Upper lobe of left lung (tissue), 6 donors: Measurements from ENCODE around the gene PARP14. TPM values are rescaled to one million over a fixed set of nuclear protein-coding genes. Genes with fewer than 3 reads are reported as not detected.

Source experiments
- ATAC-seq, 2 donors: fragments of 200-7000 bp; cut with Tn5 transposase; one replicate each; pipeline ENCODE4 v1.9.1; 2022; ENCODE audit warnings: mild to moderate bottlenecking in 2 of 2, moderate library complexity in 2 of 2; ENCODE audit not compliant: low FRiP score in 2 of 2
- DNase-seq, 2 donors: peaks; one replicate each; pipeline ENCODE4 v3.0.0-alpha.2; 2019 to 2020
- H3K27ac ChIP-seq, 4 donors: fragments of 200-600 bp; sonication (generic); one replicate each; pipeline ENCODE4 v1.5.1; 2016 to 2019
- H3K27me3 ChIP-seq, 4 donors: fragments of 200-600 bp; sonication (generic); one replicate each; pipeline ENCODE4 v1.5.1; 2017 to 2019
- H3K36me3 ChIP-seq, 4 donors: fragments of 200-600 bp; sonication (generic); one replicate each; pipeline ENCODE4 v1.5.1; 2016 to 2019
- H3K4me1 ChIP-seq, 4 donors: fragments of 200-600 bp; sonication (generic); one replicate each; pipeline ENCODE4 v1.5.1; 2018 to 2019
- H3K4me3 ChIP-seq, 4 donors: fragments of 200-600 bp; sonication (generic); one replicate each; pipeline ENCODE4 v1.5.1; 2017 to 2019; ENCODE audit warnings: mild to moderate bottlenecking in 2 of 4, moderate library complexity in 1 of 4
- H3K9me3 ChIP-seq, 4 donors: fragments of 200-600 bp; sonication (generic); one replicate each; pipeline ENCODE4 v1.5.1; 2018 to 2019
- CTCF ChIP-seq, 6 experiments: fragments of 450-650 bp in 4 of 6; fragments of 200-600 bp in 2 of 6; sonication (generic) in 2 of 6; IDR thresholded peaks; one replicate each; pipeline ENCODE4 v1.5.1; 2016 to 2019; ENCODE audit warnings: antibody characterized with exemption in 6 of 6
- EP300 ChIP-seq, 4 donors: sonication (generic); formaldehyde crosslinking; IDR thresholded peaks; one replicate each; pipeline ENCODE4 v1.5.1; 2017; ENCODE audit warnings: antibody characterized with exemption in 4 of 4, control low read depth in 2 of 4
- POLR2A ChIP-seq, 4 donors: fragments of 450-650 bp; IDR thresholded peaks; one replicate each; pipeline ENCODE4 v1.5.1; 2016 to 2017; ENCODE audit warnings: antibody characterized with exemption in 4 of 4, mild to moderate bottlenecking in 2 of 4
- POLR2AphosphoS5 ChIP-seq, 2 donors: sonication (generic); formaldehyde crosslinking; IDR thresholded peaks; one replicate each; pipeline ENCODE4 v1.5.1; 2017; ENCODE audit warnings: antibody characterized with exemption in 2 of 2
- WGBS, 2 donors: methylation state at CpG; one replicate each; pipeline ENCODE4 v1.1.5; 2017 to 2018; 5-methylcytosine and 5-hydroxymethylcytosine counted together
- total RNA-seq, 6 donors: library from RNA; depleted of rRNA in 4 of 6; stranded (reverse); fragments of >200 nt in 4 of 6; gene quantifications; one replicate each; pipeline versions ENCODE4 v1.1.0 to v1.2.1, GENCODE V29; 2016 to 2021
- donor health status: DM: no; HTN: no; CAD: no; lungs with moderate emphysema.
- donor health status: DM: no; HTN: yes; CAD: no; lungs with severe emphysema.

PARP14 gene
- total RNA-seq, 6 donors from 2014 or later = 99.3 to 376 (median 182) TPM

GRCh38 chr3:122692674-122693073 lies 12.0 kb downstream of the PARP14 start:
- 71 to 78% methylated on average over 3 of the region's 3 CpGs for WGBS, 2 donors
- no peak for TF ChIP-seq POLR2AphosphoS5 (IDR thresholded peaks at IDR 0.05)
- no peak for TF ChIP-seq POLR2A (IDR thresholded peaks at IDR 0.05)
- TF ChIP-seq CTCF (IDR thresholded peaks at IDR 0.05) = no peak
- no peak for TF ChIP-seq EP300 (IDR thresholded peaks at IDR 0.05)
- H3K4me1 ChIP-seq = peaks cover 0 to 11% (median 3%) of the 10 kb centered on the region in 4 donors
- H3K27me3 ChIP-seq = no peaks in the 10 kb centered on the region
- DNase-seq = no peak
- no peak overlapping the region for H3K4me3 ChIP-seq
- peaks cover 0 to 38% (median 29%) of the 10 kb centered on the region in 4 donors for H3K36me3 ChIP-seq
- ATAC-seq = no peak
- no peaks in the 10 kb centered on the region for H3K9me3 ChIP-seq
- H3K27ac ChIP-seq = no peak overlapping the region

- H3K36me3 ChIP-seq = peaks cover 10 to 54% (median 39%) of the 10 kb centered on the region in 4 donors
- no peak overlapping the region for H3K4me3 ChIP-seq
- no peaks in the 10 kb centered on the region for H3K27me3 ChIP-seq
- WGBS, 2 donors = 75 to 77% methylated on average over 7 of the region's 7 CpGs
- no peaks in the 10 kb centered on the region for H3K9me3 ChIP-seq
- no peak for DNase-seq
- peak overlapping the region in 1 of 4 donors; percentile 10 for H3K27ac ChIP-seq
- no peak for ATAC-seq
- no peak for TF ChIP-seq EP300 (IDR thresholded peaks at IDR 0.05)
- no peak for TF ChIP-seq CTCF (IDR thresholded peaks at IDR 0.05)
- TF ChIP-seq POLR2A (IDR thresholded peaks at IDR 0.05) = no peak
- no peak for TF ChIP-seq POLR2AphosphoS5 (IDR thresholded peaks at IDR 0.05)
- peaks cover 0 to 11% (median 3%) of the 10 kb centered on the region in 4 donors for H3K4me1 ChIP-seq
Observed at GRCh38 chr3:122694966-122695365, 14.3 kb downstream of the PARP14 start.

- TF ChIP-seq CTCF (IDR thresholded peaks at IDR 0.05) (no peak), EP300 (IDR thresholded peaks at IDR 0.05) (no peak), POLR2A (IDR thresholded peaks at IDR 0.05) (no peak), POLR2AphosphoS5 (IDR thresholded peaks at IDR 0.05) (no peak)
- peaks cover 0 to 11% (median 3%) of the 10 kb centered on the region in 4 donors for H3K4me1 ChIP-seq
- DNase-seq = no peak
- no peaks in the 10 kb centered on the region for H3K27me3 ChIP-seq
- H3K27ac ChIP-seq = peak overlapping the region in 2 of 4 donors; percentile 3 to 10
- H3K4me3 ChIP-seq = no peak overlapping the region
- ATAC-seq = no peak
- H3K36me3 ChIP-seq = peaks cover 21 to 65% (median 44%) of the 10 kb centered on the region in 4 donors
- no peaks in the 10 kb centered on the region for H3K9me3 ChIP-seq
Observed at GRCh38 chr3:122695927-122696561, 15.4 kb downstream of the PARP14 start.

- DNase-seq = no peak
- 71 to 75% methylated on average over 2 of the region's 2 CpGs for WGBS, 2 donors
- H3K9me3 ChIP-seq = no peaks in the 10 kb centered on the region
- peak in 1 of 2 donors; percentile 52 for ATAC-seq
- no peak overlapping the region for H3K4me3 ChIP-seq
- peaks cover 42 to 73% (median 47%) of the 10 kb centered on the region in 4 donors for H3K36me3 ChIP-seq
- no peak overlapping the region for H3K27ac ChIP-seq
- H3K4me1 ChIP-seq = peaks cover 0 to 11% (median 3%) of the 10 kb centered on the region in 4 donors
- H3K27me3 ChIP-seq = no peaks in the 10 kb centered on the region
- TF ChIP-seq POLR2AphosphoS5 (IDR thresholded peaks at IDR 0.05) = no peak
- no peak for TF ChIP-seq EP300 (IDR thresholded peaks at IDR 0.05)
- TF ChIP-seq CTCF (IDR thresholded peaks at IDR 0.05) = no peak
- TF ChIP-seq POLR2A (IDR thresholded peaks at IDR 0.05) = no peak
Observed at GRCh38 chr3:122697952-122698620, 17.4 kb downstream of the PARP14 start.
